Ishikawa (cell line): ENCODE data around the gene FRAS1.

Source experiments
- CEBPB ChIP-seq: IDR thresholded peaks from 2 replicates; pipeline ENCODE4 v1.6.1; 2012
- CREB1 ChIP-seq: IDR thresholded peaks from 2 replicates; pipeline ENCODE4 v1.6.1; 2012; ENCODE audit warnings: low read depth
- EGR1 ChIP-seq: IDR thresholded peaks from 2 replicates; pipeline ENCODE4 v1.6.1; 2012
- EP300 ChIP-seq: IDR thresholded peaks from 2 replicates; pipeline ENCODE4 v1.6.1; 2012; ENCODE audit warnings: borderline replicate concordance
- FOXM1 ChIP-seq: IDR thresholded peaks from 2 replicates; pipeline ENCODE4 v1.6.1; 2012; ENCODE audit warnings: low read depth, borderline replicate concordance
- MAX ChIP-seq: IDR thresholded peaks from 2 replicates; pipeline ENCODE4 v1.6.1; 2012
- NFIC ChIP-seq: IDR thresholded peaks from 2 replicates; pipeline ENCODE4 v1.6.1; 2012
- RAD21 ChIP-seq: IDR thresholded peaks from 2 replicates; pipeline ENCODE4 v1.6.1; 2012; ENCODE audit warnings: low read depth
- REST ChIP-seq: IDR thresholded peaks from 2 replicates; pipeline ENCODE4 v1.6.1; 2012; ENCODE audit warnings: low read depth, mild to moderate bottlenecking
- TAF1 ChIP-seq: IDR thresholded peaks from 2 replicates; pipeline ENCODE4 v1.6.1; 2012; ENCODE audit warnings: low read depth, mild to moderate bottlenecking
- TCF12 ChIP-seq: IDR thresholded peaks from 2 replicates; pipeline ENCODE4 v1.6.1; 2012; ENCODE audit warnings: low read depth
- TEAD4 ChIP-seq: IDR thresholded peaks from 2 replicates; pipeline ENCODE4 v1.6.1; 2012
- USF1 ChIP-seq: IDR thresholded peaks from 2 replicates; pipeline ENCODE4 v1.6.1; 2012
- YY1 ChIP-seq: IDR thresholded peaks from 2 replicates; pipeline ENCODE4 v1.6.1; 2012; ENCODE audit warnings: low read depth
- ZBTB7A ChIP-seq: IDR thresholded peaks from 2 replicates; pipeline ENCODE4 v1.6.1; 2012; ENCODE audit warnings: low read depth

The FRAS1 gene

GRCh38 chr4:78235800-78236199 lies 178.7 kb downstream of the FRAS1 start:
- no peak for TF ChIP-seq YY1
- TF ChIP-seq EGR1, result no peak
- TF ChIP-seq TAF1, result no peak
- no peak for TF ChIP-seq CREB1
- no peak for TF ChIP-seq FOXM1
- no peak for TF ChIP-seq NFIC
- no peak for TF ChIP-seq TCF12
- TF ChIP-seq RAD21, result no peak
- no peak for TF ChIP-seq MAX
- no peak for TF ChIP-seq ZBTB7A
- TF ChIP-seq CEBPB, result no peak
- no peak for TF ChIP-seq TEAD4
- TF ChIP-seq REST, result no peak
- no peak for TF ChIP-seq USF1
- no peak for TF ChIP-seq EP300

GRCh38 chr4:78237360-78237759 lies 180.2 kb downstream of the FRAS1 start:
- TF ChIP-seq TCF12 (no peak), REST (no peak), EGR1 (no peak), TEAD4 (no peak), MAX (no peak), CEBPB (no peak), CREB1 (no peak), NFIC (no peak), YY1 (no peak), EP300 (no peak), TAF1 (no peak), USF1 (no peak), FOXM1 (no peak)

- TF ChIP-seq YY1 (no peak), CEBPB (no peak), EP300 (no peak), MAX (no peak), USF1 (no peak), REST (no peak), TAF1 (no peak), FOXM1 (no peak), CREB1 (no peak), ZBTB7A (no peak), EGR1 (no peak), RAD21 (no peak), TEAD4 (no peak), TCF12 (no peak), NFIC (no peak)
These were observed 184.9 kb downstream of the FRAS1 start for GRCh38 chr4:78242071-78242470.

- no peak for TF ChIP-seq EGR1
- TF ChIP-seq USF1, result no peak
- TF ChIP-seq FOXM1, result no peak
- no peak for TF ChIP-seq EP300
- TF ChIP-seq TAF1, result no peak
- TF ChIP-seq TCF12, result no peak
These were observed 187.8 kb downstream of the FRAS1 start for GRCh38 chr4:78244705-78245485.
